ENCODE data around the gene MATN3. TPM values are rescaled to one million over a fixed set of nuclear protein-coding genes. Genes with fewer than 3 reads are reported as not detected.
A peak's percentile ranks its signal among the peaks of the same experiment; 100 is the strongest.

MATN3 gene
- total and polyA plus RNA-seq, 2 of the 13 experiments (the other 11 are each of a cell fraction or from before 2014, with no cell fraction given), result 36.1 to 208 TPM

GRCh38 chr2:20013126-20013849, 820 bp upstream of the MATN3 start (continued):
- TF ChIP-seq SALL1 (CRISPR knock-in tag; IDR thresholded peaks at IDR 0.05) (peak; percentile 59), MXD4 (CRISPR knock-in tag; IDR thresholded peaks at IDR 0.05) (no peak), ZNF280D (CRISPR knock-in tag; IDR thresholded peaks at IDR 0.05) (peak; percentile 71; the same call in 1 of the 2 replicates), PHF20 (CRISPR knock-in tag; IDR thresholded peaks at IDR 0.05) (no peak; the same call in 1 of the 2 replicates), SNAPC4 (CRISPR knock-in tag; IDR thresholded peaks at IDR 0.05) (0 out of 2 replicates have a peak, but pooled peaks have one; percentile 31), NR2F2 (IDR thresholded peaks at IDR 0.05; ENCODE audit: borderline replicate concordance, low read depth) (no peak), PHF5A (CRISPR knock-in tag; IDR thresholded peaks at IDR 0.05; ENCODE audit: low read depth, unreplicated experiment) (no peak), ZNF570 (CRISPR knock-in tag; IDR thresholded peaks at IDR 0.05; ENCODE audit: borderline replicate concordance) (no peak), ZNF891 (CRISPR knock-in tag; IDR thresholded peaks at IDR 0.05) (0 out of 2 replicates have a peak, but pooled peaks have one; percentile 9), TCF12 (IDR thresholded peaks at IDR 0.05) (no peak), TCF12 (CRISPR knock-in tag; IDR thresholded peaks at IDR 0.05) (peak; percentile 16; the same call in 1 of the 2 replicates), CHD2 (IDR thresholded peaks at IDR 0.05; ENCODE audit: low read depth, low read length) (no peak), ZNF816 (CRISPR knock-in tag; IDR thresholded peaks at IDR 0.05; ENCODE audit: borderline replicate concordance) (0 out of 2 replicates have a peak, but pooled peaks have one; percentile 86)
- TF ChIP-seq, protein P1, sequence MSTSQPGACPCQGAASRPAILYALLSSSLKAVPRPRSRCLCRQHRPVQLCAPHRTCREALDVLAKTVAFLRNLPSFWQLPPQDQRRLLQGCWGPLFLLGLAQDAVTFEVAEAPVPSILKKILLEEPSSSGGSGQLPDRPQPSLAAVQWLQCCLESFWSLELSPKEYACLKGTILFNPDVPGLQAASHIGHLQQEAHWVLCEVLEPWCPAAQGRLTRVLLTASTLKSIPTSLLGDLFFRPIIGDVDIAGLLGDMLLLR (CRISPR knock-in tag; IDR thresholded peaks at IDR 0.05), result no peak
- TF ChIP-seq, protein P2, sequence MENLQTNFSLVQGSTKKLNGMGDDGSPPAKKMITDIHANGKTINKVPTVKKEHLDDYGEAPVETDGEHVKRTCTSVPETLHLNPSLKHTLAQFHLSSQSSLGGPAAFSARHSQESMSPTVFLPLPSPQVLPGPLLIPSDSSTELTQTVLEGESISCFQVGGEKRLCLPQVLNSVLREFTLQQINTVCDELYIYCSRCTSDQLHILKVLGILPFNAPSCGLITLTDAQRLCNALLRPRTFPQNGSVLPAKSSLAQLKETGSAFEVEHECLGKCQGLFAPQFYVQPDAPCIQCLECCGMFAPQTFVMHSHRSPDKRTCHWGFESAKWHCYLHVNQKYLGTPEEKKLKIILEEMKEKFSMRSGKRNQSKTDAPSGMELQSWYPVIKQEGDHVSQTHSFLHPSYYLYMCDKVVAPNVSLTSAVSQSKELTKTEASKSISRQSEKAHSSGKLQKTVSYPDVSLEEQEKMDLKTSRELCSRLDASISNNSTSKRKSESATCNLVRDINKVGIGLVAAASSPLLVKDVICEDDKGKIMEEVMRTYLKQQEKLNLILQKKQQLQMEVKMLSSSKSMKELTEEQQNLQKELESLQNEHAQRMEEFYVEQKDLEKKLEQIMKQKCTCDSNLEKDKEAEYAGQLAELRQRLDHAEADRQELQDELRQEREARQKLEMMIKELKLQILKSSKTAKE (CRISPR knock-in tag; IDR thresholded peaks at IDR 0.05; ENCODE audit: borderline replicate concordance), result peak; percentile 73
- TF ChIP-seq, protein P3, sequence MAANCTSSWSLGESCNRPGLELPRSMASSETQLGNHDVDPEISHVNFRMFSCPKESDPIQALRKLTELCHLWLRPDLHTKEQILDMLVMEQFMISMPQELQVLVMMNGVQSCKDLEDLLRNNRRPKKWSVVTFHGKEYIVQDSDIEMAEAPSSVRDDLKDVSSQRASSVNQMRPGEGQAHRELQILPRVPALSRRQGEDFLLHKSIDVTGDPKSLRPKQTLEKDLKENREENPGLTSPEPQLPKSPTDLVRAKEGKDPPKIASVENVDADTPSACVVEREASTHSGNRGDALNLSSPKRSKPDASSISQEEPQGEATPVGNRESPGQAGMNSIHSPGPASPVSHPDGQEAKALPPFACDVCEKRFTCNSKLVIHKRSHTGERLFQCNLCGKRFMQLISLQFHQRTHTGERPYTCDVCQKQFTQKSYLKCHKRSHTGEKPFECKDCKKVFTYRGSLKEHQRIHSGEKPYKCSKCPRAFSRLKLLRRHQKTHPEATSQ (CRISPR knock-in tag; IDR thresholded peaks at IDR 0.05; ENCODE audit: borderline replicate concordance), result no peak

Data from HepG2 (cell line).